ENCODE data around the gene RNF169. TPM values are rescaled to one million over a fixed set of nuclear protein-coding genes. Genes with fewer than 3 reads are reported as not detected.

The RNF169 gene
- total and polyA plus RNA-seq, 9 of the 15 experiments (the other 6 are each of a cell fraction or from before 2014, with no cell fraction given): 0.68 to 18.1 (median 10.1) TPM

GRCh38 chr11:74736031-74736430 lies 12.6 kb upstream of the RNF169 start:
- no peaks in the 10 kb centered on the region; the same call in 1 of the 2 replicates for H4K20me1 ChIP-seq (replicated peaks; ENCODE audit: control insufficient read depth, insufficient read depth, low read length)
- 4% methylated on average over 2 of the region's 2 CpGs for WGBS (ENCODE audit: insufficient coverage, low coverage, missing lambda C conversion rate)
- no TSS peak for BruUV-seq (replicated peaks)
- H3K79me2 ChIP-seq (ENCODE audit: control insufficient read depth, insufficient read depth, low read length): no peaks in the 10 kb centered on the region
- ChIA-PET POLR2A (no interaction called here), CTCF (ENCODE audit: low intra/inter-chr PET ratio) (no interaction called here)
- no peak overlapping the region for H3K27ac ChIP-seq (ENCODE audit: extremely low read depth, low read depth, low read length)
- peaks cover 0 to 4% of the 10 kb centered on the region in 2 experiments; a peak in 1 of 5 replicates for H3K4me1 ChIP-seq (replicated peaks in 1 of 2; ENCODE audit: control insufficient read depth in 2 of 2, insufficient read depth in 2 of 2, low read length in 2 of 2)
- intact Hi-C loops (cut with micrococcal nuclease) (loop anchor here (10.0 kb wide), 1 partner anchor 281 kb away; no protein-coding TSS in a partner anchor), in situ Hi-C loops (cut with MboI) (no loop called here)
- no peak overlapping the region for H3K4me2 ChIP-seq (ENCODE audit: insufficient read depth, low read length)
- H3K27me3 ChIP-seq (ENCODE audit: control insufficient read depth in 2 of 2, insufficient read depth in 2 of 2, low read length in 2 of 2): peaks cover 21 to 41% of the 10 kb centered on the region in 2 experiments
- no peaks in the 10 kb centered on the region for H3K9me1 ChIP-seq (ENCODE audit: control insufficient read depth, insufficient read depth, low read length)
- DNase-seq (ENCODE audit: extremely low read depth in 1 of 4, low spot score in 3 of 4) (no peak), FAIRE-seq (no peak), ATAC-seq (no peak)
- no peak overlapping the region for H3K4me3 ChIP-seq
- no peaks in the 10 kb centered on the region for H3K36me3 ChIP-seq (ENCODE audit: control insufficient read depth, insufficient read depth, low read length)
- H3K9me3 ChIP-seq (replicated peaks; ENCODE audit: control insufficient read depth, insufficient read depth, low read depth, low read length): no peaks in the 10 kb centered on the region; the same call in 1 of the 2 replicates
- no peak overlapping the region for H2AFZ ChIP-seq (ENCODE audit: low read depth, low read length)
- H3K9ac ChIP-seq (ENCODE audit: insufficient read depth in 1 of 2, low read depth in 2 of 2, low read length in 2 of 2): no peak overlapping the region
- TF ChIP-seq CHAMP1 (IDR thresholded peaks at IDR 0.05) (no peak), USF1 (CRISPR knock-in tag; IDR thresholded peaks at IDR 0.05) (no peak), CREBBP (IDR thresholded peaks at IDR 0.05; ENCODE audit: low read depth, low read length) (no peak), SMARCB1 (IDR thresholded peaks at IDR 0.05; ENCODE audit: insufficient read length, low read depth) (no peak), UBTF (IDR thresholded peaks at IDR 0.05; ENCODE audit: borderline replicate concordance in 1 of 2, low read depth in 2 of 2, low read length in 2 of 2) (no peak), HOXB6 (CRISPR knock-in tag; IDR thresholded peaks at IDR 0.05; ENCODE audit: borderline replicate concordance) (no peak), ARID4B (CRISPR knock-in tag; IDR thresholded peaks at IDR 0.05) (no peak), GMEB1 (CRISPR knock-in tag; IDR thresholded peaks at IDR 0.05) (no peak), KAT2B (IDR thresholded peaks at IDR 0.05; ENCODE audit: low read depth, low read length) (no peak), FUS (optimal IDR thresholded peaks at IDR 0.05; ENCODE audit: low read depth, low read length) (no peak)

Data from K562 (cell line).